Calu3 (cell line): ENCODE measurements around the gene EYA4. TPM values are rescaled to one million over a fixed set of nuclear protein-coding genes. Genes with fewer than 3 reads are reported as not detected.

Experiments used
- BruUV-seq: library from RNA; stranded (reverse); fragments of 400-500 nt; replicated peaks from 2 replicates; lab custom pipeline; 2021; lab: Mats Ljungman, UMichigan
- CTCF ChIA-PET: fragments of 300-600 bp; sonication (Branson Sonifier 250); formaldehyde crosslinking; loops from one replicate; lab custom pipeline; 2022; ENCODE audit warnings: antibody characterized with exemption; lab: Charles Lee
- DNase-seq: peaks from one replicate; pipeline ENCODE4 v3.0.0; 2022
- H3K27ac Mint-ChIP-seq: one replicate; pipeline ENCODE4 v1.8.0; 2022; ENCODE audit warnings: mixed read lengths; ENCODE audit not compliant: unreplicated experiment
- H3K27me3 Mint-ChIP-seq: one replicate; pipeline ENCODE4 v1.8.0; 2022; ENCODE audit warnings: mixed read lengths; ENCODE audit not compliant: unreplicated experiment
- H3K36me3 Mint-ChIP-seq: one replicate; pipeline ENCODE4 v1.8.0; 2022; ENCODE audit warnings: mild to moderate bottlenecking, moderate library complexity, mixed read lengths; ENCODE audit not compliant: insufficient read depth, unreplicated experiment
- H3K4me1 Mint-ChIP-seq: one replicate; pipeline ENCODE4 v1.8.0; 2022; ENCODE audit warnings: mild to moderate bottlenecking, low read depth, mixed read lengths; ENCODE audit not compliant: unreplicated experiment
- H3K4me3 Mint-ChIP-seq: one replicate; pipeline ENCODE4 v1.8.0; 2022; ENCODE audit warnings: mild to moderate bottlenecking, low read depth, moderate library complexity, mixed read lengths; ENCODE audit not compliant: unreplicated experiment
- H3K9me3 Mint-ChIP-seq: one replicate; pipeline ENCODE4 v1.8.0; 2022; ENCODE audit warnings: low read depth, mixed read lengths; ENCODE audit not compliant: unreplicated experiment
- CTCF ChIP-seq: fragments of 200-600 bp; IDR thresholded peaks from one replicate; pipeline ENCODE4 v1.8.0; 2022; ENCODE audit warnings: antibody characterized with exemption; ENCODE audit not compliant: unreplicated experiment
- intact Hi-C: fragments of 100-400 bp; cut with micrococcal nuclease; formaldehyde crosslinking; loops from one replicate; pipeline ENCODE4 v1.10.0; 2022; ENCODE audit not compliant: unreplicated experiment
- total RNA-seq: library from RNA; stranded (reverse); gene quantifications from 2 replicates; pipeline ENCODE4 v1.2.3, GENCODE V29; 2022

EYA4 gene
- total RNA-seq, 1 experiment from 2014 or later, result 55.1 TPM

DNA sequence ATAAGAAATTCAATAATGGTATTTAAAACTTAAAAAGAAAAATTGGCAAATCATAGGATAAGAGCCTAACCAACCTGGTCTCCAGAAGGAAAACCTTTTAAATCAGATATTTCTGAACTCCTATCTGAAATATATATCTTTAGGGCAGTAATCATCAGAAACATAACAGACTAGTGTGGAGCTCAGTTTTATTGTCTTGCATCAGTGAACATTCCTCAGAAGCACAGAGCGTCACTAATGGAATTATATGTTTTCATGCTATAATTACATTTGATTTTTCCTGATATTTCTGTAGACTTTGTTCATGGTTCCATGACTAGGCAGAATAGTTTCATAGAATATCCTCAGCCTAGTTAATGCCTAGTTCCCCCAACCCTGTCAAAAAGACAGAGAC, 262.2 kb downstream of the EYA4 start:
- intact Hi-C loops, result no loop called here
- Mint-ChIP-seq H3K4me1 (peaks cover 27% of the 10 kb centered on the region), H3K9me3 (no peaks in the 10 kb centered on the region), H3K36me3 (peaks cover 5% of the 10 kb centered on the region), H3K27ac (no peak overlapping the region), H3K4me3 (no peak overlapping the region), H3K27me3 (no peaks in the 10 kb centered on the region)
- no TSS peak for BruUV-seq
- CTCF ChIA-PET, result no interaction called here
- DNase-seq, result no peak
- TF ChIP-seq CTCF, result no peak

- no peak for TF ChIP-seq CTCF
- intact Hi-C loops, result no loop called here
- Mint-ChIP-seq H3K9me3 (no peaks in the 10 kb centered on the region), H3K27ac (no peak overlapping the region), H3K36me3 (peaks cover 5% of the 10 kb centered on the region), H3K27me3 (no peaks in the 10 kb centered on the region), H3K4me3 (no peak overlapping the region), H3K4me1 (peaks cover 29% of the 10 kb centered on the region)
- CTCF ChIA-PET, result no interaction called here
- no TSS peak for BruUV-seq
- no peak for DNase-seq
Observed at GRCh38 chr6:133504158-133504557, 263.0 kb downstream of the EYA4 start.

DNA sequence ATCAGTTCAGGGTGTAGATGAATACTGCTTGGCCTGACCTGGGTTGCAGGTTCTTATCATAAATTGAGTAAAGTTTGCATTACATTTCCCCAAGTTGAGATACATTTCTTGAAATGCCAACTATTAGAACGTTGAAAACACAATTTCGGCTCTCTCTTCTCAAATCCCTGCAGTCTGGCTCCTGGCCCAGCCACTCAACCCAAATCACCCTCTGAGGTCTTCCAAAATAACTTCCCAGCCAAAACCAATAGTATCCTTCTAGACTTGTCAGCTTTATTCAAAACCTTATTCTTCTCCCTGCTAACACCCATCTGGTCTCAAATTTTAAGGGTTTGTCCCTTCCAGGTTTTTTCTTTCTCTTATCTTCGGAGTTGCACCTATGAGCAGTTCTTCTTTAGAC, 263.6 kb downstream of the EYA4 start:
- no peak for TF ChIP-seq CTCF
- peaks cover 5% of the 10 kb centered on the region for H3K36me3 Mint-ChIP-seq
- H3K4me1 Mint-ChIP-seq, result peaks cover 35% of the 10 kb centered on the region
- CTCF ChIA-PET, result no interaction called here
- no peak overlapping the region for H3K27ac Mint-ChIP-seq
- no peaks in the 10 kb centered on the region for H3K27me3 Mint-ChIP-seq
- DNase-seq, result no peak
- no peaks in the 10 kb centered on the region for H3K9me3 Mint-ChIP-seq
- intact Hi-C loops, result no loop called here
- no TSS peak for BruUV-seq
- H3K4me3 Mint-ChIP-seq, result no peak overlapping the region

- Mint-ChIP-seq H3K4me1 (peaks cover 38% of the 10 kb centered on the region), H3K9me3 (no peaks in the 10 kb centered on the region), H3K36me3 (peaks cover 5% of the 10 kb centered on the region), H3K27me3 (no peaks in the 10 kb centered on the region), H3K27ac (no peak overlapping the region), H3K4me3 (no peak overlapping the region)
- CTCF ChIA-PET, result no interaction called here
- BruUV-seq, result no TSS peak
- no peak for TF ChIP-seq CTCF
- DNase-seq, result no peak
- intact Hi-C loops, result no loop called here
Observed at GRCh38 chr6:133505681-133506080, 264.5 kb downstream of the EYA4 start.
